ENCODE results near the gene OVOL2. TPM values are rescaled to one million over a fixed set of nuclear protein-coding genes. Genes with fewer than 3 reads are reported as not detected.
A peak's percentile ranks its signal among the peaks of the same experiment; 100 is the strongest.

The OVOL2 gene
- total RNA-seq, 2 donors from 2014 or later: 3.6 to 15.8 TPM

DNA sequence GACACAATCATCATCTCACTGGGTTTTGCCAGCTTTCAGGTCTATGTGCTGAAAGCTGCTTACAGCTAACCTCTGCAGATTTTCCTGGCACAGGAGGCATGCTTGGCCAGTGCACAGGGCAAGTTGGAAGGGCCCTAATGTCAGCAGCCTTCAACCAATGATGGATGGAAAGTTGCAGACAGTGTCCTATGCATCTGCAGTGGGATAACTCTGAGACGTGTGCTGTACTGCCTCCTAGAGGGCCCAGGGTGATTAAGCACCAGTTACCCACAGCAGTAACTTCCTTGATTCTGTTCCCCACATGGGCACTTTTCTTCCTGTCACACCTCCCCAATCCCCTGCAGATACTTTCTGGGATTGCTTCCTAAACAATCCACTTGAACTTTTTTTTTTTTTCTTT, 38.6 kb downstream of the OVOL2 start:
- 0 to 13% methylated on average over 1 of the region's 1 CpG for WGBS, 2 donors
- Histone ChIP-seq H3K4me1 (no peaks in the 10 kb centered on the region), H3K4me3 (no peak overlapping the region), H3K9me3 (no peaks in the 10 kb centered on the region), H3K36me3 (replicated peaks in 1 of 2; ENCODE audit: insufficient read depth in 1 of 2, low read depth in 2 of 2) (peaks cover 0 to 4% of the 10 kb centered on the region in 2 donors), H3K27ac (no peak overlapping the region), H3K27me3 (no peaks in the 10 kb centered on the region)
- DNase-seq (no peak), ATAC-seq (no peak)
- no peak for TF ChIP-seq POLR2A (IDR thresholded peaks at IDR 0.05)
- TF ChIP-seq, protein P1, sequence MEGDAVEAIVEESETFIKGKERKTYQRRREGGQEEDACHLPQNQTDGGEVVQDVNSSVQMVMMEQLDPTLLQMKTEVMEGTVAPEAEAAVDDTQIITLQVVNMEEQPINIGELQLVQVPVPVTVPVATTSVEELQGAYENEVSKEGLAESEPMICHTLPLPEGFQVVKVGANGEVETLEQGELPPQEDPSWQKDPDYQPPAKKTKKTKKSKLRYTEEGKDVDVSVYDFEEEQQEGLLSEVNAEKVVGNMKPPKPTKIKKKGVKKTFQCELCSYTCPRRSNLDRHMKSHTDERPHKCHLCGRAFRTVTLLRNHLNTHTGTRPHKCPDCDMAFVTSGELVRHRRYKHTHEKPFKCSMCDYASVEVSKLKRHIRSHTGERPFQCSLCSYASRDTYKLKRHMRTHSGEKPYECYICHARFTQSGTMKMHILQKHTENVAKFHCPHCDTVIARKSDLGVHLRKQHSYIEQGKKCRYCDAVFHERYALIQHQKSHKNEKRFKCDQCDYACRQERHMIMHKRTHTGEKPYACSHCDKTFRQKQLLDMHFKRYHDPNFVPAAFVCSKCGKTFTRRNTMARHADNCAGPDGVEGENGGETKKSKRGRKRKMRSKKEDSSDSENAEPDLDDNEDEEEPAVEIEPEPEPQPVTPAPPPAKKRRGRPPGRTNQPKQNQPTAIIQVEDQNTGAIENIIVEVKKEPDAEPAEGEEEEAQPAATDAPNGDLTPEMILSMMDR (IDR thresholded peaks at IDR 0.05): peak in 2 of 7 experiments; percentile 13
- intact Hi-C loops (cut with DNase I): no loop called here

DNA sequence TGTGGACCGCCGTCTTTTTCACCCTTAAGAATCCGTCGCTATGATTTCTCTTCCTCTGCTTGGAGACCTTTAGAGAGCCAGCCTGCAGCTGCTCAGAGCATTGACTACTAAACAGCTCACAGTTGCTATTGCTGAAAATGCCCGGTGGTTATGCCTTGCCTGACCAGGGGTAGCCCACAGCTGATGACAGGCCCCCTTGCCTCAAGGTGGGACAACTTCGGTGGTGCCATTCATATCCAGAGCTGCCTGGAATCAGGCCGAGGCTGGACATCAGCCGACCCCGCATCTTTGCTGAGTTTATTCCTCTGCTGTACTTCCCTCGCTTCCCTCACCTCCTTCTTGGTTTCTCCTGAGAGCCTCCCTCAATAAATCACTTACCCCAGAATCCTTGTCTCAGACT, 39.6 kb downstream of the OVOL2 start:
- H3K4me3 ChIP-seq: no peak overlapping the region
- 91 to 92% methylated on average over 10 of the region's 10 CpGs for WGBS, 2 donors
- no peak overlapping the region for H3K27ac ChIP-seq
- ATAC-seq (no peak), DNase-seq (no peak)
- H3K4me1 ChIP-seq: no peaks in the 10 kb centered on the region
- H3K36me3 ChIP-seq (replicated peaks in 1 of 2; ENCODE audit: insufficient read depth in 1 of 2, low read depth in 2 of 2): peaks cover 0 to 4% of the 10 kb centered on the region in 2 donors
- no peaks in the 10 kb centered on the region for H3K9me3 ChIP-seq
- intact Hi-C loops (cut with DNase I): no loop called here
- no peaks in the 10 kb centered on the region for H3K27me3 ChIP-seq
- TF ChIP-seq POLR2A (IDR thresholded peaks at IDR 0.05): no peak
- TF ChIP-seq, protein P1 (IDR thresholded peaks at IDR 0.05): no peak

DNA sequence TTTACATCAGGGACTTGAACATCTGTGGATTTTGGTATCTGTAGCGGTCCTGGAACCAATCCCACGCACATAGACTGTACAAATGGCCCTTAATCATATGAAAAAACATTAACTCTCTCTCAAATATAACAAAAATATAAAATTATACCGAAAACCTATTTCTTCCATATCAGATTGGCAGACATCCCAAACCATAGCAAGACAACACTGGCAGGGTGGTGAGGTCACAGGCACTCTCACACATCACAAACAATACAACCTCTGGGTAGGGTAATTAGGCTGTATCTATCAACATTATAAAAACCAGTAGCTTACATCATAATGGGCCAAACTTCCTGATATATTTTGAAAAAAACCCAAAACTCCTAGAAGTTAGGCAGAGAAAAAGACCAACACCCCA, 40.9 kb downstream of the OVOL2 start:
- Histone ChIP-seq H3K4me1 (no peaks in the 10 kb centered on the region), H3K9me3 (no peaks in the 10 kb centered on the region), H3K27me3 (no peaks in the 10 kb centered on the region), H3K36me3 (replicated peaks in 1 of 2; ENCODE audit: insufficient read depth in 1 of 2, low read depth in 2 of 2) (no peaks in the 10 kb centered on the region), H3K27ac (no peak overlapping the region), H3K4me3 (no peak overlapping the region)
- ATAC-seq (no peak), DNase-seq (no peak)
- TF ChIP-seq, protein P1 (IDR thresholded peaks at IDR 0.05): no peak
- TF ChIP-seq POLR2A (IDR thresholded peaks at IDR 0.05): no peak
- intact Hi-C loops (cut with DNase I): no loop called here
- WGBS, 2 donors: 68 to 77% methylated on average over 3 of the region's 3 CpGs

DNA sequence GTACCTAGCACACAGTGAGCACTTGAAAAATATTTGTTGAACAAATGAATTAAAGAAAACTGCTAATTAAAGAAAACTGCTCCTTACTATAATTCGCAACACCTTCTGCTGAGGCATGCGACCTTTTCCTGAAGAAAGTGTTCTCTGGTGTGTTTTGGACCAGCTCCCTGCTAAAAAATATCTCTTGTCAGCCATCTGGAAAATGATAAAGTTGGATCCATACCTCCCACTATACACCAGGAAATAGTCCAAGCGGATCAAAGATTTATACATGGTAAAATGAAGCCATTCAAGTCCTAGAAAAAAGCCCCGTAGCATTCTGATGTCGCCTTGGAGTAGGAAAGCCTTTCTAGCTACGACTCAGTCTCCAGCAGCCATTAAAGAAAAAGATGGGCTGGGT, 43.3 kb downstream of the OVOL2 start:
- H3K9me3 ChIP-seq: no peaks in the 10 kb centered on the region
- H3K4me3 ChIP-seq: no peak overlapping the region
- no peak for TF ChIP-seq POLR2A (IDR thresholded peaks at IDR 0.05)
- TF ChIP-seq, protein P1 (IDR thresholded peaks at IDR 0.05): no peak
- no peak for ATAC-seq
- DNase-seq: no peak
- intact Hi-C loops (cut with DNase I): no loop called here
- no peak overlapping the region for H3K27ac ChIP-seq
- WGBS, 2 donors: 91 to 94% methylated on average over 6 of the region's 6 CpGs
- H3K4me1 ChIP-seq: no peaks in the 10 kb centered on the region
- H3K36me3 ChIP-seq (replicated peaks in 1 of 2; ENCODE audit: insufficient read depth in 1 of 2, low read depth in 2 of 2): no peaks in the 10 kb centered on the region
- no peaks in the 10 kb centered on the region for H3K27me3 ChIP-seq

DNA sequence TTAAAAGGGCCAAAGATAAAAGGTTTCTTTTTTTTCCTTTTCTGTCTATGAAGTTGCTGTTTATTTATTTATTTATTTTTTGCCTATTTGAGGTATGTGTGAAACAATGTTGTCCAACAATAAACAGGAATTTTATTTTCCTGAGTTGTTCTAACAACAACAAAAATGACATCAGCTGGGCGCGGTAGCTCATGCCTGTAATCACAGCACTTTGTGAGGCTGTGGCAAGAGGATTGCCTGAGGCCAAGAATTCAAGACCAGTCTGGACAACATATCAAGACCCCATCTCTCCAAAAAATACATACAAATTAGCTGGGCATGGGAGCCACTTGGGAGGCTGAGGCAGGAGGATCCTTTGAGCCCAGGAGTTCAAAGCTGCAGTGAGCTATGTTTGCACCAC, 44.8 kb downstream of the OVOL2 start:
- no peaks in the 10 kb centered on the region for H3K36me3 ChIP-seq (replicated peaks in 1 of 2; ENCODE audit: insufficient read depth in 1 of 2, low read depth in 2 of 2)
- H3K9me3 ChIP-seq: no peaks in the 10 kb centered on the region
- TF ChIP-seq POLR2A (IDR thresholded peaks at IDR 0.05): no peak
- TF ChIP-seq, protein P1 (IDR thresholded peaks at IDR 0.05): no peak
- WGBS, 2 donors: 96 to 100% methylated on average over 2 of the region's 2 CpGs
- H3K27ac ChIP-seq: no peak overlapping the region
- ATAC-seq: no peak
- H3K27me3 ChIP-seq: no peaks in the 10 kb centered on the region
- H3K4me3 ChIP-seq: no peak overlapping the region
- no peak for DNase-seq
- intact Hi-C loops (cut with DNase I): no loop called here
- no peaks in the 10 kb centered on the region for H3K4me1 ChIP-seq
